ENCODE data around the gene MGLL.
A peak's percentile ranks its signal among the peaks of the same experiment; 100 is the strongest.

Gene MGLL

DNA sequence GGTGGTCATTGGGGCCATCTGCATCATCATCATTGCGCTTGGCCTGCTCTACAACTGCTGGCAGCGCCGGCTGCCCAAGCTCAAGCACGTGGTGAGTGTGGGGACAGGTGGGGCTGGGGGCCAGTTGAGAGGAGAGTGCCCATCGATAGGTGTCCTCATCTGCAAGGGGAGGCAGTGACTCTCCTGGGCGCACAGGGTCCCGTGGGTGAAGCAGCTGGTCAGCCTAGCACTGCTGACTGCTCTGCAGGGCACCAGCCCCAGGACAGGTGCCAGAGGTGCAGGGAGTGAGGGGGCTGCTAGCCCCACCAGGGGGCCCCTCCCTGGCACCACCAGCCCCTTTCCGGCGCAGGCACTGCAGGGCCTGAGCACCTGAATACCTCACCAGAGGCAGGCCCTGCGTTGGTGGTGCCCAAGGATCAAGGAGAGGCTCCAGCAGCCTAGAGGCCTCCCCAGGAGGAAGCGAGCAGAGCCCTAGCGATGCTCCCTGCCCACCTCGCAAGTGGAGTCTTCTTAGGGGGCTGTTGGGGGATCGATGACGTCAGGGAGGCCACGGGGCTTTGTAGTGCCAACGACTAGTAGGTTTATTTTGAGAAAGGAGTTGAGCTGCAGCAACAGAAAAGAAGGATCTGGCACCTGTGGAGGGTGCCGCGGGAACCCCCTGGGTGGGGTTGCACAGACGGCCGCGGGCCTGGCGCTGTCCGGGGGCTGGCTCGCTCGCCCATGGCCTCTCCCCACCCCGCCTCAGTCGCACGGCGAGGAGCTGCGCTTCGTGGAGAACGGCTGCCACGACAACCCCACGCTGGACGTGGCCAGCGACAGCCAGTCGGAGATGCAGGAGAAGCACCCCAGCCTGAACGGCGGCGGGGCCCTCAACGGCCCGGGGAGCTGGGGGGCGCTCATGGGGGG is 150.5 kb downstream of the MGLL start:
- H3K27me3 Mint-ChIP-seq, result no peaks in the 10 kb centered on the region
- H3K4me3 Mint-ChIP-seq, result peak overlapping the region; percentile 96
- H3K9me3 Mint-ChIP-seq, result no peaks in the 10 kb centered on the region
- H3K4me1 Mint-ChIP-seq, result peaks cover 38% of the 10 kb centered on the region
- peak in 1 of 2 donors; percentile 29 for DNase-seq (ENCODE audit: low spot score in 2 of 2)
- H3K36me3 Mint-ChIP-seq (ENCODE audit: insufficient read depth), result peaks cover 15% of the 10 kb centered on the region
- peak overlapping the region; percentile 99 for H3K27ac Mint-ChIP-seq (ENCODE audit: low read depth)
- ATAC-seq (replicated peaks; ENCODE audit: extremely low read depth, poor library complexity, severe bottlenecking), result peak; percentile 16

DNA sequence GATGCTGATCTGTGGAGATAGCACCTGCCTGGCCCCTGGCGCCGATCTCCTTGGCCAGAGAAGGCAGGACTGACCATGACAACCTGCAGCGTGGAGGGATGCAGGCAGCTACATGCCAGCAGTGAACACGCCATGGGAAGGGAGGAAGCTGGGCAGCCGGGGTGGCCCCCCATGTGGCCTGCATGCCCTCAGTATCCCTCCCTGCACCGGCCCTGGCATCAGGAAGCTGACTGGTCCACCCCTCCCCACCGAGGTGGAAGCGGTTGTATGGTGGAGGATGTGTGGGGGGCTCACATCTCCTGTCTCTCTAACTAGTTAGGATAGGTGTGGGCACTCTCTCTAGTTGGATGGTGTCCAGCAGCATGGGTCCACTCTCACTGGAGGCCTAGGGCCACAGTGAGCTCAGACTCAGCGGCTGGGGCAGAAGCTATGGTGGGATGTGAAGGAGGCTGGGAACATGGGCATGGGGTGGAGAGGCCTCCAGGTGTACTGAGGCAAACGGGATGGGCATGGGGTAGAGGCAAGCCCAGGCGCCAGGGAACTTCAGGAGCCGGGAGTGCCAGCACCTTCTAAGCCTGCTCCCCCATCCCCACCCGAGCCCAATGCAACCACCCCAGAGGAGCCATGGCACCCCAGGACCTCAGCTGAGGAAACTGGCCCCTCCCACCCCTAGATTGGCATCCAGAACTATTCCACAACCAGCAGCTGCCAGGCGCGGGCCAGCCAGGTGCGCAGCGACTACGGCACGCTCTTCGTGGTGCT is 151.4 kb downstream of the MGLL start:
- H3K9me3 Mint-ChIP-seq, result no peaks in the 10 kb centered on the region
- peaks cover 15% of the 10 kb centered on the region for H3K36me3 Mint-ChIP-seq (ENCODE audit: insufficient read depth)
- peak overlapping the region; percentile 99 for H3K27ac Mint-ChIP-seq (ENCODE audit: low read depth)
- DNase-seq (ENCODE audit: low spot score in 2 of 2) (no peak), ATAC-seq (replicated peaks; ENCODE audit: extremely low read depth, poor library complexity, severe bottlenecking) (no peak)
- H3K27me3 Mint-ChIP-seq, result no peaks in the 10 kb centered on the region
- peak overlapping the region; percentile 96 for H3K4me3 Mint-ChIP-seq
- H3K4me1 Mint-ChIP-seq, result peaks cover 32% of the 10 kb centered on the region

DNA sequence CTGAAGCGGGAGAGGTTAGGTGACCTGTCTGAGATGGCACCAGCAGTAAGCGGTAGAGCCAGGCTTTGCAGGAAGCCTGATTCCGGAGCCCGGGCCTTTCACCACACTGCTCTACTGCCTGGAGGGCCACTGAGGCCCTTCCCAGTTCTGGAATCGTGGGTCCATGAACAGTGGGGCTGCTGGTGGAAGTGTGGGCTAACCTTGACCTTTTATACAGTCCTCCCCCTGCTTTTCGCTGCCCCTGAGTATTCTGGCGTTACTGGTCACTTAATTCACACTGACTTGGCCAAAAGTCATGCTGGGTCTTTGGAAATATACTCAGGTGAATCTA is 152.1 kb downstream of the MGLL start:
- H3K36me3 Mint-ChIP-seq (ENCODE audit: insufficient read depth), result peaks cover 18% of the 10 kb centered on the region
- H3K4me3 Mint-ChIP-seq, result peak overlapping the region; percentile 96
- no peak for ATAC-seq (replicated peaks; ENCODE audit: extremely low read depth, poor library complexity, severe bottlenecking)
- no peaks in the 10 kb centered on the region for H3K9me3 Mint-ChIP-seq
- H3K27me3 Mint-ChIP-seq, result no peaks in the 10 kb centered on the region
- H3K4me1 Mint-ChIP-seq, result peaks cover 26% of the 10 kb centered on the region
- DNase-seq (ENCODE audit: low spot score in 2 of 2), result no peak
- H3K27ac Mint-ChIP-seq (ENCODE audit: low read depth), result no peak overlapping the region

DNA sequence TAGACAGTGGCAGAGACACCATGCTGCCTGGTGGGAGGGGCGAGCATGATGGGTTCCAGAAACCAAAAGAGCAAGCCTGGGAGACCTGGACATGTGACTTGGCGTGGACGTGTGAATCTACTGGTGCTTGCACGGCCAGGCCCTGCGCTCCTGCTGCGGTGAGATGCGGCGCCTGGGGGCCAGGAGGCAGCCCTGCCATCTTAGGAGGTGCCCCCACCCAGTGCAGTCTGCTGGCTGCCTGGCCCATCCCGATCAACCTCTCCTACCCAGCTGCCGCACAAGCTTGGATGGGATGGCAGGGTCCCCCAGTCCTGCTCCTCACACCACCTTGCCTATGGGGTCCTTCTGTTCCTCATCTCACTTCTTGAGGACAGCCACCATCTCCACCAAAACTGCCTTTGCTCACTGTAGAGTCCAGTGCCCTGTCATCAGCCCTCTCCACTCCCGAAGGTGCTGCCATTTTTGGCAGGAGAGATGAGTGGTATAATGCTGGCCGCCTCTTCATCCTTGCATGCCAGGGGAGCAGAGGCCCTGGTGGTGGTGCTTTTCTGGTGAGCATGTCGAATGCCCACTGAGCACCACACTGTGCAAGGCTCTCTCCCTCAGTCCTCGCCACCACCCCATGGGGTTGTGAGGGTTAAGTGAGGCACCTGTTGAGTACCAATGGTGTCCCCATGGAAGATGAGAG is 152.6 kb downstream of the MGLL start:
- Mint-ChIP-seq H3K27me3 (no peaks in the 10 kb centered on the region), H3K4me1 (peaks cover 21% of the 10 kb centered on the region), H3K4me3 (no peak overlapping the region), H3K36me3 (ENCODE audit: insufficient read depth) (peaks cover 15% of the 10 kb centered on the region), H3K27ac (ENCODE audit: low read depth) (no peak overlapping the region), H3K9me3 (no peaks in the 10 kb centered on the region)
- ATAC-seq (replicated peaks; ENCODE audit: extremely low read depth, poor library complexity, severe bottlenecking) (no peak), DNase-seq (ENCODE audit: low spot score in 2 of 2) (no peak)

DNA sequence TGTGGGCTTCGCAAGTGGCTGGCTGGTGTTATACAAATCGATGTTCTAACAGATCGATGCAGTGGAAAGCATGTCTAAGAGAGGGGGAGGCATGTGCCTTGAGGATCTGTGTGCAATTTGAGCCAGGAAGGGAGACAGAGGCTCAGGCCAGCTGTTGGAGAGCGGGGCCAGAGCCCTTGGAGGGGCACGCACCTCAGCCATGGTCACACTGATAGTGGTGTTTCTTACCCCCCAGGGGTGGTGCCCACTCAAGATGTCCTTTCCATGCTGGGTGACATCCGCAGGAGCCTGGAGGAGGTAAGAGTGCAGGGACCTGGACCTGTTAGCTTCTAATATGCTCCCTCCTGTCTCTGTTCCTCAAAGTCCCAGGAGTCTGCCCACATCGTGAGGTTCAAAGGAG is 153.4 kb downstream of the MGLL start:
- DNase-seq (ENCODE audit: low spot score in 2 of 2) (no peak), ATAC-seq (replicated peaks; ENCODE audit: extremely low read depth, poor library complexity, severe bottlenecking) (no peak)
- no peaks in the 10 kb centered on the region for H3K27me3 Mint-ChIP-seq
- H3K9me3 Mint-ChIP-seq, result no peaks in the 10 kb centered on the region
- peaks cover 13% of the 10 kb centered on the region for H3K4me1 Mint-ChIP-seq
- H3K27ac Mint-ChIP-seq (ENCODE audit: low read depth), result no peak overlapping the region
- H3K36me3 Mint-ChIP-seq (ENCODE audit: insufficient read depth), result peaks cover 15% of the 10 kb centered on the region
- H3K4me3 Mint-ChIP-seq, result no peak overlapping the region

DNA sequence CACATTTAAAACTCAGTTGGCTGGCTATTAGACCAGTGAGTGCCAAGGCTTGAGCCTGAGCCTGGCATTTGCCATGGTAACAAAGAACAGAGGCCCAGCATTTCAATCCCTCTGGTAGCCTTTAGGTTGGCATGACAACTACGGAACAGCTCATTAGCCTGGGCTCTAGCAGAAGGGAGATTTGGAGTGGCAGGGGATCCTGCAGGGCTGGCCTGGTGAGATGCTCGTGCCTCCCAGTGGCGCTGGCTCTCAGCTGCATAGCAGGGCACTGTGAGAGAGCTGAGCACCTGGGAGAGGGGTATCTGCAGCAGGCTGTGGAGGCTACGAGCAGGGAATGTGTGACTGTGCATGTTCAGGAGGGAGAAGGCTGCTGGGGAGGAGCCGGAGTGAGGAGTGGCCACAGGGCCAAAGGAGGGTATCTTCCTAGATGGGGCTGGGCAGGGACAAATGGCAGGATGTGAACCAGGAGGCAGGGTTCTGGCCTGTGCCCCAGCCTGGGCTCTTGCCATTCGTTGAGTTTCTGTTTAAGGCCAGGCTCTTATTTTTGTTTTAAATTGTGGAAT is 155.1 kb downstream of the MGLL start:
- no peak overlapping the region for H3K4me3 Mint-ChIP-seq
- H3K27ac Mint-ChIP-seq (ENCODE audit: low read depth), result no peak overlapping the region
- peaks cover 7% of the 10 kb centered on the region for H3K4me1 Mint-ChIP-seq
- DNase-seq (ENCODE audit: low spot score in 2 of 2), result no peak
- ATAC-seq (replicated peaks; ENCODE audit: extremely low read depth, poor library complexity, severe bottlenecking), result no peak
- H3K9me3 Mint-ChIP-seq, result no peaks in the 10 kb centered on the region
- H3K36me3 Mint-ChIP-seq (ENCODE audit: insufficient read depth), result peaks cover 9% of the 10 kb centered on the region
- no peaks in the 10 kb centered on the region for H3K27me3 Mint-ChIP-seq

DNA sequence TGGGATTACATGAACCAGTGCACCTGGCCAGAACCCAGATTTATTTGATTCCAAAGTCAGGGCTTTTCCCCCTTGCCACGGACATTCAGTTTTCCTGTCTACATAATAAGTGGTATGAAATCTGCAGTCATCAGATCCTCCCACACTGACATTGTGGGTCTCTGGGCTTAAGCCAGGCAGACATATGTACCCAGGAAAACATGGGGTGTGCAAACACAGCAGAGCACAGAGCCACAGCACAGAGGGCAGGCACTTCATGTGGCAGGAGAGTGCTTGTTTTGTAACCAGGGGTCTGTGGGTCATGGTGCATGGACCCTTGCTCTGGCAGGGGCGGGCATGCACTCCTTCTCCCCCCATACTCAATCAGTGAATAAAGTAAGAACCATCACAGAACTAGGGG is 155.6 kb downstream of the MGLL start:
- H3K9me3 Mint-ChIP-seq, result no peaks in the 10 kb centered on the region
- peaks cover 2% of the 10 kb centered on the region for H3K4me1 Mint-ChIP-seq
- peaks cover 3% of the 10 kb centered on the region for H3K36me3 Mint-ChIP-seq (ENCODE audit: insufficient read depth)
- H3K4me3 Mint-ChIP-seq, result no peak overlapping the region
- DNase-seq (ENCODE audit: low spot score in 2 of 2) (no peak), ATAC-seq (replicated peaks; ENCODE audit: extremely low read depth, poor library complexity, severe bottlenecking) (no peak)
- no peaks in the 10 kb centered on the region for H3K27me3 Mint-ChIP-seq
- no peak overlapping the region for H3K27ac Mint-ChIP-seq (ENCODE audit: low read depth)

DNA sequence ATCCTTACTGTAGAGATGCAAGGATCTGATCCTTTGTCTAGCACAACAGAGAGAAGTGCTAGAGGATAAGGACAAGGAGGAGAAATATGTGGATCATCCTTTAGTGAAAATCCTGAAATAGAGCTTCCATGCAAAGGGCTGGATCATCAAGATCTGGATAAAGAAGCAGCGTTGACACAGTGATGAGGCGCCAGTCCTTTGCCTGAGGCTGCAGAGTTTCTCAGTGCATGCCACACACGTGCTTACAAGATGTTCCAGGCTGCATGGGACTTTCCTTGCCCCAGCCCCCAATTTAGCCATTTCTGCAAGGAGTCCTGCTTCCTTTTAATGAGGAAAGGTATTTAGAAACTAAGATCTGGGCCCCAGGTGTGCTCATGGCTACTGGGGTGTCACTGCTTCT is 156.7 kb downstream of the MGLL start:
- Mint-ChIP-seq H3K4me1 (no peaks in the 10 kb centered on the region), H3K36me3 (ENCODE audit: insufficient read depth) (peaks cover 4% of the 10 kb centered on the region), H3K4me3 (no peak overlapping the region), H3K27ac (ENCODE audit: low read depth) (no peak overlapping the region), H3K9me3 (no peaks in the 10 kb centered on the region), H3K27me3 (no peaks in the 10 kb centered on the region)
- DNase-seq (ENCODE audit: low spot score in 2 of 2), result no peak
- no peak for ATAC-seq (replicated peaks; ENCODE audit: extremely low read depth, poor library complexity, severe bottlenecking)

DNA sequence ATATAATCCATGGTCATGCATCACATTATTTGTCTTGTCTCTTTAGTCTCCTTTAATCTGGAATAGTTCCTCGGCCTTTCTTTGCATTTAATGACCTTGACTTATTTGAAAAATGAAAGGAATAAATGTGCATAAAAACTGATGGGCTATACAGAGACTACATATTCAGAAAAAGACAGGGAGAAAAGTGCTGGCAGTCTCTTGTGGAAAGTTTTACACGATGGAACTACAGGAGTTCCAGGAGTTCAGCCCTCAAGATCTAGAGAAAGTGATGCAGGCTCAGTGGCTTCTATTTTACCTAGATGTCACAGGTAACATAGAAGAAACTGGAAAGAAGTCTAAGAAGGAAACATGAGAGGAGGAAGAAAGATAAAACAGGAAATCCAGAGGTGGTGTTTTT is 157.2 kb downstream of the MGLL start:
- H3K27ac Mint-ChIP-seq (ENCODE audit: low read depth), result no peak overlapping the region
- DNase-seq (ENCODE audit: low spot score in 2 of 2) (no peak), ATAC-seq (replicated peaks; ENCODE audit: extremely low read depth, poor library complexity, severe bottlenecking) (no peak)
- H3K36me3 Mint-ChIP-seq (ENCODE audit: insufficient read depth), result peaks cover 4% of the 10 kb centered on the region
- no peaks in the 10 kb centered on the region for H3K9me3 Mint-ChIP-seq
- no peaks in the 10 kb centered on the region for H3K4me1 Mint-ChIP-seq
- no peak overlapping the region for H3K4me3 Mint-ChIP-seq
- H3K27me3 Mint-ChIP-seq, result no peaks in the 10 kb centered on the region

DNA sequence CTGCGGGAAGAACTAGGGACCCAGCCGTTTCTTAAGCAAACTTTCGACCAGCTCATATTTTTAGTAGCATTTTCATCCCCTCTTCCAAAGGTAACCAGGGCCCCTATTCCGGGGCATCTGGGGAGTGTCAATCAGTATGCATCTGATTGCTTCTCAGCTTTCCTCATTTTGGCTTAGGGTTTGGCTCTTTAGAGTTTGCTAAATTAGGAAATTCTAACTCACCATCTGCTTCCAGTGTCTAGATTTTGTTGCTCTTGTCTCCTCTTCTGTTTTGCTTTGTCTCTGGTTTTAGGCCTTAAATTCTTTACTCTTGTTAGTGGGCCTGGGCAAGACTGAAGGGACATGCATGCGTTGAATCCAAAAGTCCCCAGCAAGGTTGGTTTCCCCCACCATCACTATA is 159.2 kb downstream of the MGLL start:
- DNase-seq (ENCODE audit: low spot score in 2 of 2), result no peak
- H3K4me1 Mint-ChIP-seq, result no peaks in the 10 kb centered on the region
- no peak overlapping the region for H3K4me3 Mint-ChIP-seq
- H3K27ac Mint-ChIP-seq (ENCODE audit: low read depth), result no peak overlapping the region
- H3K27me3 Mint-ChIP-seq, result no peaks in the 10 kb centered on the region
- ATAC-seq (replicated peaks; ENCODE audit: extremely low read depth, poor library complexity, severe bottlenecking), result no peak
- no peaks in the 10 kb centered on the region for H3K9me3 Mint-ChIP-seq
- peaks cover 4% of the 10 kb centered on the region for H3K36me3 Mint-ChIP-seq (ENCODE audit: insufficient read depth)

DNA sequence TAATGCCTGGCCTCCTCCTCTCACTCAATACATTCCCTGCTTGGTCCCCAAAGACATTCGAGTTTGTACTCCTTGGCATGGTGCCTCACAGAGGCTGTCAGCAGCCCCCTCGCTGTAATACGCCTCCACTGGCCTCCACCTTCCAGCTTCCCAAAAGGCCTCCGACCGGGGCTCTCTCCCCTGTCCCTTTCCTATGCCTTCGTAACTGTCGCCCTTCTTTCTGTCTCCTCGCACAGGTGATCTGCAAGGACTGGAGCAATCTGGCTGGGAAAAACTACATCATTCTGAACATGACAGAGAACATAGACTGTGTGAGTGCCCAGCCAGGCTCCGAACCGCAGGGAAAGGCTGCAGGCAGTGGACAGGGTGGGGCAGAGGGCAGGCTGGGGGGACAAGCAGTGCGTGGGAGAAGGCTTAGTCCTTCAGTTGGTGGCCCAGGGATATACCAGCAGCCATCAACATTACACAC is 160.3 kb downstream of the MGLL start:
- no peaks in the 10 kb centered on the region for H3K4me1 Mint-ChIP-seq
- H3K4me3 Mint-ChIP-seq, result no peak overlapping the region
- ATAC-seq (replicated peaks; ENCODE audit: extremely low read depth, poor library complexity, severe bottlenecking), result no peak
- no peaks in the 10 kb centered on the region for H3K9me3 Mint-ChIP-seq
- no peak overlapping the region for H3K27ac Mint-ChIP-seq (ENCODE audit: low read depth)
- no peak for DNase-seq (ENCODE audit: low spot score in 2 of 2)
- peaks cover 4% of the 10 kb centered on the region for H3K36me3 Mint-ChIP-seq (ENCODE audit: insufficient read depth)
- no peaks in the 10 kb centered on the region for H3K27me3 Mint-ChIP-seq

DNA sequence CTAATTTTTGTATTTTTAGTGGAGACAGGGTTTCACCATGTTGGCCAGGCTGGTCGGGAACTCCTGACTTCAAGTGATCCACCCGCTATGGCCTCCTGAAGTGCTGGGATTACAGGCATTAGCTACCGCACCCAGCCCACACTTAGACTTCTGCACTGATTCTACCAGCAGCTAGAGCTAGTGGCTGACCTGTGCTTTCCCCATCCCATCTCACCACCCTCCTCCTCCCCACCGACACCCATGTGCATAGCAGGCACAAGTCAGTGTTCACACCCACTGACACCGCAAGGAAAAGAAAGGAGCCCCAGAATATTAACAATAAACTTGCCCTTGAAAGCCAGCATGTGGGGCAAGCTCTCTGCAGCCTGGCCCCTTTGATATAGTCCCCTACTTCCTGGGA is 160.7 kb downstream of the MGLL start:
- no peak overlapping the region for H3K27ac Mint-ChIP-seq (ENCODE audit: low read depth)
- no peak for DNase-seq (ENCODE audit: low spot score in 2 of 2)
- H3K36me3 Mint-ChIP-seq (ENCODE audit: insufficient read depth), result peaks cover 4% of the 10 kb centered on the region
- H3K9me3 Mint-ChIP-seq, result no peaks in the 10 kb centered on the region
- H3K4me1 Mint-ChIP-seq, result no peaks in the 10 kb centered on the region
- H3K4me3 Mint-ChIP-seq, result no peak overlapping the region
- ATAC-seq (replicated peaks; ENCODE audit: extremely low read depth, poor library complexity, severe bottlenecking), result no peak
- no peaks in the 10 kb centered on the region for H3K27me3 Mint-ChIP-seq
